HG03442 (cell line): ENCODE data around the gene LDB2.
"Not testable (repeated sequence)": the region's sequence is repeated elsewhere in the genome, so short reads cannot be mapped to it uniquely, and the experiment has no call there.

Experiments
- ATAC-seq: cut with Tn5 transposase; IDR thresholded peaks from one replicate; pipeline ENCODE4 v1.9.1; 2021; ENCODE audit warnings: mild to moderate bottlenecking, moderate library complexity; ENCODE audit not compliant: unreplicated experiment

Gene LDB2

DNA sequence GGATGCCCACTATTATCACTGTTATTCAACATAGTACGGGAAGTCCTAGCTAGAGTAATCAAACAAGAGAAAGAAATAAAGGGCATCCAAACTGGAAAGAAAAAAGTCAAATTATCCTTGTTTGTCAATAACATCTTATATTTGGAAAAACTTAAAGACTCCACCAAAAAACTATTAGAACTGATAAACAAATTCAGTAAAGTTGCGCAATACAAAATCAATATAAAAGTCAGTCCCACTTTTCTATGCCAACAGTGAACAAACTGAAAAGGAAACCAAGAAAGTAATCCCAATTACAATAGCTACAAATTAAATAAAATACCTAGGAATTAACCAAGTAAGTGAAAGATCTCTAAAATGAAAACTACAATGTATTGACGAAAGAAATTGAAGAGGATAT, 321.3 kb downstream of the LDB2 start:
- no peak for ATAC-seq

DNA sequence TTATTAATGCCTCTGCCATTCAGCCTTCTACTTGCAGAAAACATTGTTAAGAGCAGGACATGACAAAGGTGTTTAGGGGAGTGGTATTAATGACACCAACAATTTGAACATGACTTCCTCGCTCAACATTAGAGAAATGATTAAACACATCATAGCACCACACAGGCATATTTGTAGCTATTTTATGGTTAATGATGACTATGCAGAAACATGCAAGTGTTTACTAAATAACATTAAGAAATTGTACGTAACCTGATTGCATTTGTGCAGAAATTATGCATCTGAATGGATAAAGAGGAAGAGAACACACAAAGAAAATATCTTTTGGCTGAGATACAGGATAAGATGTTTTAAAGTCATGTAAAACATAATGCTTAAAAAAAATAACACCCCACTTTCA, 323.5 kb downstream of the LDB2 start:
- no peak for ATAC-seq

- ATAC-seq: no peak
Observed at GRCh38 chr4:16573739-16574138, 324.7 kb downstream of the LDB2 start.

DNA sequence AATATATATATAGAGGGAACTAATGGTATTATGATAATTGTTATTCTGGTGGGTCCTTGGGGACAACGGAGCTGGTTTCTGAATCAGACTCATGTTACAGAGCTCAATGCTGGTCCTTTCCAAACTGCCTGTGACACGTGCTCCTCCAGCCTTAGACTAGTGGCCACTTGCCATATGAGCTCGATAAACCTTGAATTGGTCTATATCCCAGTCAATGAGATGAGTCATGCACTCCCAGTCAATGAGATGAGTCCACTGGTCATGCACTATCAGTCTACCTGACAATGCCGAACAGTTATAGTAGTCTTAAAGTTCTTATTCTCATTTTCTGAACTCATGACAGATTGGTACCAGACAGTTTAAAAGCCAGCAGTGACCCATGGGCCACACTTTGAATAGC, 325.2 kb downstream of the LDB2 start:
- ATAC-seq: no peak

- no peak for ATAC-seq
Observed at GRCh38 chr4:16572631-16573030, 325.8 kb downstream of the LDB2 start.

GRCh38 chr4:16572161-16572560, 326.3 kb downstream of the LDB2 start:
- no peak for ATAC-seq

DNA sequence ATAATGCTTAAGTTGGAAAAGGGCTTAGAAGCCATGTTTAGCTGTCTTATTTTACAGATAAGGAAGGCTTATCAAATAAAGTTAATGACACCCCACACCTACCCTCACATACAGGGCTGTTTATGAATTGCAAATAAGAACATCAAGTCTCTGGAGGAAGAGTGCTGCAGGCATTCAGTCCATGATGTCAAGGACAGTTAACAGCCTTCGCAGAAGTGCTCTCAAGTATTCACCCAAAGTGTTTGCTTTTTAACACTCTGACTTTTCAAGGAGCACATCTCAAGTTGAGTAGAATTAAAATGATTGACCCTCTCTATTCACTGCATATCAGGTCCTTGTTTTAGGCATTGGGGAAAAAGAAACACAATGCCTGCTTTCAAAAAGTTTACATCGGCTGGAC, 328.7 kb downstream of the LDB2 start:
- ATAC-seq: no peak

GRCh38 chr4:16557316-16557715, 341.1 kb downstream of the LDB2 start:
- ATAC-seq: not testable (repeated sequence)

- no peak for ATAC-seq
Observed at GRCh38 chr4:16555156-16555555, 343.3 kb downstream of the LDB2 start.

GRCh38 chr4:16550531-16550930, 347.9 kb downstream of the LDB2 start:
- ATAC-seq: no peak

GRCh38 chr4:16545656-16546055, 352.8 kb downstream of the LDB2 start:
- no peak for ATAC-seq

DNA sequence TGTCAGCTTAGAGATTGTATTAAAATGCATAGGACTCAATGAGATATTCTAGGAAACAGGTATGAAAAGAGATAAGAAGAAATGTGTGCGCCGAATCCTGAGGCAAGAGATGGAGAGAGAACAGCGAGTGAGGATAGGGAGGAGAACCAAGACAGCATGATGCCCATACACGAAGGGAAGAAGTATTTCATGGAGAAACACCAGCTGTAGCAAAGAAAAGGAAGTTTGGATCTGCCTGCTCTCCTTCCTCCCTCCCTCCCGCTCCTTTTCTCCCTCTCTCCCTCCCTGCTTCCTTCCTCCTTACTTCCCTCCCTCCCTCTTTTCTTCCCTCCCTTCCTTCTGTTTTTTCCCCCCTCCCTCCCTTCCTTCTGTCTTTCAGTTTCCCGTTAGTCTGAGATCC, 353.6 kb downstream of the LDB2 start:
- no peak for ATAC-seq

DNA sequence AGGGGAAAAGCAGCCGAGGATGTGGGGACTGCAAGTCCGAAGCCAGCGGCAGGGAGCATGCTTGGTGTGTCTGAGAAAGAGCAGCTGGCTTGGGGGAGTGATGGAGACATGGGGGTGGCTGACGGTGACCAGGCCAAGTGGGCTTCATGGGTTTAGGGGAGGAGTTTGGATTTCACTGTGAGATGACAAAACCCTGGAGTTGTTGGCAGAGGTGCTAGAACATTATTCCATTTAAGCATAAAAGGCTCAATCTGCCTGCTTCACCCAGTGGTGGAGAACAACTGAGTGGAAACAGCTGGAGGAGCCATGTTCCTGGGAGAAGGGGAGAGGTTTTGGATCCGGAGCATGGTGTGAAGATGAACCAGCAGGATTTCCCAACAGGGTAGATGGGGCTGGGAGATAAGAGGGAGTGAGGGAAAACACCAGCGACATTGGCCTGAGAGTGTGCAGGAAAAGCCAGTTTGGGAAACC, 354.2 kb downstream of the LDB2 start:
- no peak for ATAC-seq

DNA sequence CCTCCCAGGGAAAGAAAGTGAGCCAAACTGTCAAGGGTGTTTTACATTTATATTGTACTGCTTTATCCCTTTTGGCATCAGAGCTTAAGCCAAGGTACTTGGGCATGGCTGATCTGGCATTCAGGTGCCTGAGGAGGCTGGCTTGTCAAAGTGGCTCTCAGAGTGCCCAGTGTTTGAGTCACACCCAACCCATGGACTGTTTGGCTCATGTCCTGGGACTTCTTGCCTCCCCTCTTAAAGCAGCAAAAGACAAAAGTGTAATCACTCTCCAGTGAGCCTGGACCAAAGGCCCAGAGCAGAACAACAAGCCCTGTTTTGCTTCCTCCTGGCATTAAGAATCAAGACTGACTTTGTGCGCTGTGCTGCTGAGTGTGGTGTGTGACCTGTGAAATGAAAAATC, 360.5 kb downstream of the LDB2 start:
- ATAC-seq: no peak

DNA sequence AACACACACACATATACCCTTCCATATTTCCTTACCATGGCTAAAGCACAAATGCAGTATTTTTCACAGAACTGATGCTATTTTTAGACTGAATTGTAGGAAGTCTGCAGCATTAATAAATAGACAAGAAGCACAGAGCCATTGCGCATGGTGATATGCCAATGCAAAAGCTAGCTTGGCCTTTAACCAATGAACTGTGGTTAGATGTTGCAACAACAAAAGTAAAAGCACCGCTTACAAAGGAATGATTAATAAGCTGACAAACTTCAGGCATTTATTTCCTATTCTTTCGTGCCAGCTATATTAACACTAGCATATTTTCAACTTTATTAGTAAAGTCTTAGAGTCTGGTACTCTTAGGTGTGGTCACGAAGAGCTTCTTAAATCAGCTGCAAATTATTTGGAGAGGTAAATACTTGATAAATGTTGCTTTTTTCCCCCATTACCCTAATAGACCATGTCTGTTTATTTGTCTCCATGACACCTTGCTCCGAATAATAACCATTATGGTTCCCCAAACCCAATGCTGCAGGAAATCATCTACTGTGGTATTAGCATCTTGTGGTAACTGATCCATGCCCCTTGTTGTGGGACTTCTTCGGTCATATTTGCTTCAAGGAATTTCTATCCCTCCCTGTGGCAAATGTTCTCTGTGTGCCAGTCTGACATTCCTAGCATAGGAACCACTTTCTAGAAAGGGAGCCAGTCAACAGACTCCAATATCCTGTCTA, 366.0 kb downstream of the LDB2 start:
- no peak for ATAC-seq

DNA sequence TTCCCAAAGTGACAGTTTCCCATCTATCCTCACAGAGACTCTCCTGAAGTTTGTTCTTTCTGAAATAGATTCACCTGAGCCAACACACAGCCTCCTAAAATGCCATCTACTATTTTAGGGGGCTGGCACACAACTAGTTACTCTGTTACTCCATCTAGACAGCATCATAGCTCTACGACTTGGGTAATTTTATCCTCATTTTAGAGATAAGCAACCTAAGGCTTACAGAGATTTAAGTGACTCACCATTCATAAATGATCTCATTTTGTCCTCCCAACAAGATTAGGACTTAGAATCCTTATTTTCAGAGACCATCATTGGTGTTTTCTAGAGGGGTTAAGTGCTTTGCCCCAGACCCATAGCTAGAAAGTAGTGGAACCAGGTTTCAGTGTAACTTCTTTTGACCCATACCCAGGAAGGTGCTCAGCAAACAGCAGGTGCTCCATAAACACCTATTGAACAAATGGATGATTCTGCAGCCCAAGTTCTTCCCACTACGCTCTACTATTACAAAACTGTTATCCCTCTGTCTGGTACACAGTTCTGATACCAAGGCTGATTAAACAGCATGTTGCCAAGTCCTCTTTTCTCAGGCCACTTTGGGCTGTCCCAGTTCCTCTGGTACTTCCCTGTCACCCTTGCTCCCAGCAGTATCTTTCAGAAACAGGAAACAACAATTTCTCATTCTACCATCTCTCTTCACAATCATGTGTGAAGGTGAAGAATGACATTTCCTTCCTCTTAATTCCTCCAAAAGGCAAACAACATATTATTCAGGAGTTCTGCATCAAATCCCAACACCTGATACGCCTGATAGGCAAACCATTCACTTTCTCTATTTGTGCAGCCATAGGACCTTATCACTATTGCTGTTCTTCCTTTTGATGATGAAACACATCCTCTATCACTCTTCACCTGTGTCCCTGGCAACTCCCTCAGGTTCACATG, 367.5 kb downstream of the LDB2 start:
- ATAC-seq: no peak

DNA sequence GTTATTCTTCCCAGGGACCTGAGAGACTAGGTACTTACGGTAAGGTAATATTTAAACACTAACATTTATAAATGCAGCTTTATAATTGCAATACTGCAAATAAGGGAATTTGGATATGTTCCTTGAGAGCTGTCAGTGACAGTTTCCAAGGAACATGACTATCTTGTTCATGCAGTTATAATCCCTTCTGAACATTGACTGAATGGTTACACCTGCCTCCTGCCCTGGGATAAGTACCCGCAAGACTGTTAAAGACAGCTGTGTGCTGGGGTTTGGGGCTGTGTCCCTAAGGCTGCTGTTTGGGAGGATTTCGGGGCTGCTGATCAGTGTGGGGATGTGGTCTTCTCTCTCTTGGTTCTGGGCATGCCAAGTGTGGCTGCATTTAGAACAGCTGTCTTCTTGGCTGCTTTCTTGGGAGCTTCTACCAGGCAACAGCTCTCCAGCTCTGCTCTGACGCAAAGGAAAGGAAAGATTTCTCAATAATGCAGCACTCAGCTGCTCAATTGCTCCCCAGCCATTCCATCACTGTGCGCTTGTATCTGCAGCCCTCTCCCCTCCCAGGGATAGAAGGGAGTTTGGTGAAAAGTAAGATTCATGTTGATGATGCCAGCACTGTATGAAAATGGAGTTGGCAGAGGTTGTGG, 373.4 kb downstream of the LDB2 start:
- ATAC-seq: no peak

DNA sequence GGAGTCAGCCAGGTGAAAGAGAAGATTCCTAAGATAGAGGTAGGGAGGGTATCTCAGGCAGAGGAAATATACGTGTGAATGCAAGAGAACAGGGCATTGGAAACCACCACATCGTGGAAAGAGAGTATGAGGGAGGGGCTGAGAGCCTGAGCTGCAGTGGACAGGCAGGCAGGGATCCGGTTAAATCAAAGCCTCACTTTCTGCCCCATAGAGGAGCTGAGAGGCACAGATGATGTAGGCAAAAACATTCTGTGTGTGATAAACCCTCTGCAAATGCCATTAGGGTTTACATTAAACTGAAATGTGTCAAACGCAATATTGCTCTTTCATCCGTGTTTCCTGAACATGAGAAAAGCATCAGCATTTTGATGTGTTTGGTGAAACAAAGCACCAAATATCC, 374.0 kb downstream of the LDB2 start:
- no peak for ATAC-seq

DNA sequence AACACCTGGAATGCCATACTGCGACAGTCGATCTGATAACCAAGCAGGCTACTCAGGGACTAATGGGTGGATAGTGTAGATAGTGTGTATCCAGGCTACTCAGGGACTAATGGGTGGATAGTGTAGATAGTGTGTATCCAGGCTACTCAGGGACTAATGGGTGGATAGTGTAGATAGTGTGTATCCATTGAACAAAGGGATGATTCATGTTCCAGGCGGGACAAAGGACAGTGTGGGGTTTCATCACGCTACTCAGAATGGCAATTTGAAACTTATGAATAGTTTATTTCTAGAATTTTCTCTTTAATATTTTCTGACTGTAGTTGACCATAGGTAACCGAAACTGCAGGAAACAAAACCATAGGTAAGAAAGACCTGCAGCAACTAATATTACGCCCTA, 374.9 kb downstream of the LDB2 start:
- not testable (repeated sequence) for ATAC-seq

DNA sequence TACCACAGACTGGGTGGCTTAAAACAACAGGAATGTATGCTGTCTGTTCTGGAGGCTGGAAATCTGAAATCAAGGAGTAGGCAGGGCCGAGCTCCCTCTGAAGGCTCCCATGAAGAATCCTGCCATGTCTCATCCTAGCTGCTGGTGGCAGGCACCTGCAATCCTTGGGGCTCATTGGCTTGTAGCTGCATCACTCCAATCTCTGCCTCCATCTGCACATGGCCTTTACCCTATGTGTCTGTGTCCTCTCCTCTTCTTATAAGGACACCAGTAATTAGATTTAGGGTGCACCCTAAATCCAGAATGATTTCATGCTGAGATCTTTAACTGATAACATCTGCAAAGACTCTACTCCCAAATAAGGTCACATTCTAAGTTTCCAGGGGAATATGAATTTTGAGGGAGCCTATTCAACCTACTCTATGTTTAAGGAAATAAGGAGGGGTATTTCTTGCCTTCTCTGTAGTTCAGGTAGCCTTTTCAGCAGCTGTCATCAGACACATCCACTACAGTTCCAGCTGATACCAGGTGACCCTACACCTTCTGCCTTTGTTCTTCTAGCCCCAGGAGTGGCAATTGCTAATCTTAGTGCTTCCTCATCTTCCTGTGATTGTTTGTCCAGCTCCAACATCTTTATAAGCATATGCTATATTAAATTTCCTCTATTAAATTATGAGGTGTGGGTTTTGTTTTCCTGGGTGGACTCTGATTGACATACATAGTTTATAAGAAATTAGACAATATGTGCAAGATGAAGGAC, 377.1 kb downstream of the LDB2 start:
- ATAC-seq: no peak
